Measurements from ENCODE around the gene GALNT13. TPM values are rescaled to one million over a fixed set of nuclear protein-coding genes. Genes with fewer than 3 reads are reported as not detected.

The GALNT13 gene
- total and polyA plus RNA-seq, 2 of the 13 experiments (the other 11 are each of a cell fraction or from before 2014, with no cell fraction given): 1.3 to 5.0 TPM

GRCh38 chr2:154459286-154459685, 587.6 kb downstream of the GALNT13 start:
- in situ Hi-C loops (cut with HindIII; ENCODE audit: extremely low pct_ligation_motif_present, low pct_unique_long_range_greater_than_20kb) (no loop called here), intact Hi-C loops (cut with micrococcal nuclease; ENCODE audit: unreplicated experiment) (no loop called here)
- ATAC-seq: no peak
- no peaks in the 10 kb centered on the region for H4K20me1 ChIP-seq (ENCODE audit: insufficient read depth, low read length)
- no peaks in the 10 kb centered on the region for H3K79me2 ChIP-seq (ENCODE audit: insufficient read depth, low read length)
- H3K9me3 ChIP-seq (ENCODE audit: low read length): no peaks in the 10 kb centered on the region
- no TSS peak for BruUV-seq (replicated peaks)
- H3K4me1 ChIP-seq (ENCODE audit: insufficient read depth, low read length): peaks cover 22% of the 10 kb centered on the region
- H3K27me3 ChIP-seq (ENCODE audit: control insufficient read depth in 1 of 2, insufficient read depth in 2 of 2, low read length in 2 of 2): no peaks in the 10 kb centered on the region
- H3K27ac ChIP-seq (ENCODE audit: extremely low read length, insufficient read depth, low read length): no peak overlapping the region
- no peak for FAIRE-seq
- H3K4me2 ChIP-seq (ENCODE audit: low read depth, low read length): no peak overlapping the region
- no peak overlapping the region for H3K4me3 ChIP-seq (replicated peaks in 1 of 3; ENCODE audit: insufficient read depth in 1 of 3, low read depth in 2 of 3, low read length in 3 of 3)
- ChIA-PET CTCF (ENCODE audit: low intra/inter-chr PET ratio, low total read pairs) (no interaction called here), POLR2A (no interaction called here)
- H3K9ac ChIP-seq (ENCODE audit: insufficient read depth, low read depth, low read length): no peak overlapping the region
- no peak overlapping the region for H2AFZ ChIP-seq (ENCODE audit: low read length)
- H3K36me3 ChIP-seq (replicated peaks in 1 of 2; ENCODE audit: control insufficient read depth in 1 of 2, insufficient read depth in 2 of 2, low read length in 2 of 2): no peaks in the 10 kb centered on the region
- no peak for DNase-seq (ENCODE audit: low spot score)
- no peak for TF ChIP-seq MZF1 (CRISPR knock-in tag; IDR thresholded peaks at IDR 0.05; ENCODE audit: borderline replicate concordance)
- TF ChIP-seq DR1 (CRISPR knock-in tag; IDR thresholded peaks at IDR 0.05): no peak
- no peak for TF ChIP-seq ZNF3 (CRISPR knock-in tag; IDR thresholded peaks at IDR 0.05)
- TF ChIP-seq ZMAT3 (CRISPR knock-in tag; conservative IDR thresholded peaks at IDR 0.05): no peak
- TF ChIP-seq, protein P1, sequence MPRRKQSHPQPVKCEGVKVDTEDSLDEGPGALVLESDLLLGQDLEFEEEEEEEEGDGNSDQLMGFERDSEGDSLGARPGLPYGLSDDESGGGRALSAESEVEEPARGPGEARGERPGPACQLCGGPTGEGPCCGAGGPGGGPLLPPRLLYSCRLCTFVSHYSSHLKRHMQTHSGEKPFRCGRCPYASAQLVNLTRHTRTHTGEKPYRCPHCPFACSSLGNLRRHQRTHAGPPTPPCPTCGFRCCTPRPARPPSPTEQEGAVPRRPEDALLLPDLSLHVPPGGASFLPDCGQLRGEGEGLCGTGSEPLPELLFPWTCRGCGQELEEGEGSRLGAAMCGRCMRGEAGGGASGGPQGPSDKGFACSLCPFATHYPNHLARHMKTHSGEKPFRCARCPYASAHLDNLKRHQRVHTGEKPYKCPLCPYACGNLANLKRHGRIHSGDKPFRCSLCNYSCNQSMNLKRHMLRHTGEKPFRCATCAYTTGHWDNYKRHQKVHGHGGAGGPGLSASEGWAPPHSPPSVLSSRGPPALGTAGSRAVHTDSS (CRISPR knock-in tag; conservative IDR thresholded peaks at IDR 0.05): no peak
- no peak for TF ChIP-seq ZNF761 (CRISPR knock-in tag; conservative IDR thresholded peaks at IDR 0.05)
- no peak for TF ChIP-seq BORCS8-MEF2B (CRISPR knock-in tag; IDR thresholded peaks at IDR 0.05)
- TF ChIP-seq PRPF4 (IDR thresholded peaks at IDR 0.05; ENCODE audit: low read depth, low read length, poor library complexity, severe bottlenecking): no peak
- no peak for TF ChIP-seq ZNF225 (CRISPR knock-in tag; IDR thresholded peaks at IDR 0.05)
- TF ChIP-seq ZBTB40 (IDR thresholded peaks at IDR 0.05): no peak
- no peak for TF ChIP-seq ZBTB40 (CRISPR knock-in tag; IDR thresholded peaks at IDR 0.05)
- TF ChIP-seq BCL3 (CRISPR knock-in tag; IDR thresholded peaks at IDR 0.05): no peak
- TF ChIP-seq U2AF2 (IDR thresholded peaks at IDR 0.05; ENCODE audit: low read depth, low read length): no peak
- TF ChIP-seq PHB2 (IDR thresholded peaks at IDR 0.05; ENCODE audit: partially characterized antibody): no peak
